NCI-H69 (cell line): Measurements from ENCODE around the gene F11.
"Not testable (repeated sequence)": the region's sequence is repeated elsewhere in the genome, so short reads cannot be mapped to it uniquely, and the experiment has no call there.

Experiments used
- DNase-seq: peaks from one replicate; lab custom pipeline; 2025; lab: John Stamatoyannopoulos, UW

Gene F11

DNA sequence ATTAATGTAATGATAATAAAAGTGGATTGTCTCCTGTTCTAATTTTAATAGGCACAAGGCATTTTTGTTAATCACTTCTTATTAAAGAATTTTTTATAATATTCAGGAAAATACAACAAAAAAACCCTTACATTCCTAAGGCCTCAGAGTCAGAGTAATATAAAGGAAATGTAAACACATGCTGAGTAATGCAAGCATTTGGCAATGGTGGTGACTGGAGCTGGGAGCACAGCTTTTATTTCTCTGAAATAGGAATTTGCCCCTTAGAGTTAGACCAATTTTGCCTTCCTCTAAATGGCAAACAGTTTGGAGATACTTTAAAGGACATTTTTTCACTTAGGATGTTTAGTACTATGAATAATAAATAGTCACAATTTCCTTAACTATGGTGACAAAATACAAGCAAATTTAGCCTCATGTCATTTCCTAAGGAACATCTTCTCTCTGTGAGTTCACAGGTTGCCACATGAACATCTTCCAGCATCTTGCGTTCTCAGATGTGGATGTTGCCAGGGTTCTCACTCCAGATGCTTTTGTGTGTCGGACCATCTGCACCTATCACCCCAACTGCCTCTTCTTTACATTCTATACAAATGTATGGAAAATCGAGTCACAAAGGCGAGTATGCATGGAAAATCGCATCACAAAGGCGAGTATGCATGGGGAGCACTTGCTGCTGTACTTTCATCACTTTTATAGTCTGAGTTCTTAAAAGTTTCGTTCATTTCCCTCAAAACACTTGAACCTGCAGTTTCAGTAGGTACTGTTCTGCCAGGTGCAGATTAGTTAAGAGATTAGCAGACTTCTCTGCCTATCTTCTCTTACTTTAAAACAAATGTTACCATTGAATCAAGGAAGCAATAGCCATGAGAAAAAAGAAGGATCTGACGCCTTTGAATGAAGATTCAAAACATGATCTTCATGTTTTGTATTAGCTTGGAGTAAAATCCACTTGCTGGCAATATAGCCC, 15.9 kb upstream of the F11 start:
- DNase-seq = no peak

DNA sequence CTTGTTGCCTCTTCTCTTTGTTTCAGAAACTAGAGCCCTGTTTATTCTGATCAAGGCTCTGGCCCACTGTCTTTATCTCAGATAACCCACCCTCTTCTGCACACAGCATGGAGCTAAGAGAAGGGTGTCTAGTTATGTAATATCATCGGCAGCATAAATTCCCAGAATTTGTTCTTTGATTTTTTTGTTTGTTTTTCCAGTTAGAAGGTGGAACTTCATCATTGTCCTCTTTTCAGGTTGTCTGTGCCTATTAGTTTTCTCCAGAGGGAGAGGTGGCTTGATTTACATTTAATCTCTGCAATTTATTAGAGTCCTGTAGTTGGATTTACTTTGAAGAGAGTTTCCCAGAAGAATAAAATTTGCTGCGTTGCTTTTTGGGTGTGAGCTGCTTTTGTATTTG, 15.2 kb upstream of the F11 start:
- no peak for DNase-seq

- no peak for DNase-seq
Observed at GRCh38 chr4:186255122-186255521, 10.9 kb upstream of the F11 start.

DNA sequence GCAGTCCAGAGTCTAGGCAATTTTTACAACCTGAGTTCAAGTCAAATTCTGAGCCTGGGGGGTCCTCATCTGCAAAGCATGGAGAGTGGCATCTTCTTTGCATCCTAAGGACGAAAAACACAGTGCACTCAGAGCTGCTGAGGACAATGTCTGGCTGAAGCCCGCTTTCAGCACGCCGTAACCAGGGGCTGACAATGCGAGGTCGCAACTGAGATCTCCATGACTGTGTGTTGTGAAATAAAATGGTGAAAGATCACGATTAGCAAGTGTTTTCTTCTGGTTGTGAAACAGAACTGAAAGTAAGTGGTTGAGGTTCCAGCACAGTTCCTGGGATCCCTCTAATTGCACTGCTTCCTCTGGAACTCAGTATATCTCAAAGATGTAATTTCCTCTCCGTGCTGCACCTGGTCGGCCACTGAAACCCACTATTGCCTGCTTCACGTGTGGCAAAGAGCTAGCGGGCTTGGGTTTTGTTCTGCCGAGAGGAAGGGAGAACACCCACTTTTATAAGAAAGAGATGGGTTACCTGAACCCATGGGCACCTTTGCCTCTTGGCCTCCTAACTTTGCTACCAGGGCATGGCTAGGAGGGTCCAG, 7.7 kb upstream of the F11 start:
- no peak for DNase-seq

GRCh38 chr4:186260117-186260503, 5.9 kb upstream of the F11 start:
- DNase-seq = no peak

DNA sequence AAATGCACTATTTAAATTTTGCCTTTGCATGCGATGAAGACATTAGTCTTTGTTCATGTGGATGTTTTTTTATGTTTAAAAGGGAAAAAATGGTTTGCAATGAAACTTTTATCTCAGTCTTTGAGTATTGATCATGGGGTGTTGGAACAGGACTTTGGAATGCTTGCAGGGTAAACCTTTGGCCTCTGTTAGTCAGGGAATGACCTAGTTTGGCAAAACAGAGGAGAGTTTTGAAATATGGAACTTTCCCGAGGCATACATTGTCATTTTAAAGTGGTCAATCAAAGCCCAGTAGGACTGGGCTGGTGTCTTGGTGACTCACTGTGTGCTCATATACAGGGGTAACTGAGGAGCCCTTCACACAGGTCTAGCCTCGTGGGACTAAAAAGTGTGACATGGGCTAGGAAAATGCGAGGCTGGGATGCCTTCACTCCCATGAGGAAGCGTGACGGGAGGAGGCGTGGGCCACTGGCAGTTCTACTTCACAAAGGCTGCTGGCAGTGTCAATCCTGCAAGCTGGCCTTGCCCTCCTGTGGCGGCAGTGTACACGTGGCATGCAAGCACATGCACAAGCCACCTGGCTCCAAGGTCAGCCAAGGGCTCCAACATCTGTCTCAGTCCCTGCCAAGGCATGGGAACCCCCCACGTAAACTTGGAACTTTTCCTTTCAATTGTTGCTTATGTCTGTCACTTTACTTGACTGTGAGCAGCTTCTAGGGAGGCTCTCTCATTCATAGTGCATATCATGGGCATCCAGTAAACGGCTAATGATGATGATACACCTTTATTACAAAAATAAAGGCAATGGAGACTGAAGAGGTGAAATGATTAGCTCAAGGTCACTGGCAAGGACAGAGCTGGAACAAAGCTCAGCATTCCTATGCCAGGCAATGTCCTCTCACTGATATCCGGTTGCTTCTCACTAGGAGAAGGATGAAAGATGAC, 5.2 kb upstream of the F11 start:
- DNase-seq = no peak

- no peak for DNase-seq
Observed at GRCh38 chr4:186264660-186265059, 1.3 kb upstream of the F11 start.

- DNase-seq = not testable (repeated sequence)
Observed at GRCh38 chr4:186265250-186265649, 739 bp upstream of the F11 start.

GRCh38 chr4:186266729-186267456, 904 bp downstream of the F11 start:
- no peak for DNase-seq

DNA sequence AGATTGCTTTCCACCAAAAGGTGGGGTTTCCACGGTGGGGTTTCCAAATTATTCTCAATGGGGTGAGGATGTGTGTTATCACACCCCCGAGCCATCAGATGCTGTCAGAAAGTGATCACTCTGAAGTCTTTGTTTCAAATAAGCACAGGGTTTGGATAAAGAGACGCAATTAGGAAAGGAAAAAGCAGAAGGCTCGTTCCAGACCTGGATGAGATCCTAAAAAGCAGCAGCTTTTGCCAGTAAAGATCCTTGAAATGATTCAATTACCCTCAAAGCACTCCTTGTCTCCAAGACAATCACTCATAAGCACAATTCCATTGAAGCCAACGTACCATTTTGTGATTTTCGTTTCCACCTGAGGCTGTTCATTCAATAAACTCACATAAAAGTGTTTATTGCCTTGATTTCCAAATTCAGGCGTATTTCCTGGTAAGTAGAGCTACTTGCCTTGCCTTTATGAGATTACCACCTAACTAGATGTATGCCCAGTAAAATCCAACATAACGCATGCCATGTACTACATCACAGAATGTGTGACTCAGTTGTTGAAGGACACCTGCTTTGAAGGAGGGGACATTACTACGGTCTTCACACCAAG, 5.2 kb downstream of the F11 start:
- DNase-seq = no peak

GRCh38 chr4:186272699-186273391, 6.9 kb downstream of the F11 start:
- DNase-seq = no peak

DNA sequence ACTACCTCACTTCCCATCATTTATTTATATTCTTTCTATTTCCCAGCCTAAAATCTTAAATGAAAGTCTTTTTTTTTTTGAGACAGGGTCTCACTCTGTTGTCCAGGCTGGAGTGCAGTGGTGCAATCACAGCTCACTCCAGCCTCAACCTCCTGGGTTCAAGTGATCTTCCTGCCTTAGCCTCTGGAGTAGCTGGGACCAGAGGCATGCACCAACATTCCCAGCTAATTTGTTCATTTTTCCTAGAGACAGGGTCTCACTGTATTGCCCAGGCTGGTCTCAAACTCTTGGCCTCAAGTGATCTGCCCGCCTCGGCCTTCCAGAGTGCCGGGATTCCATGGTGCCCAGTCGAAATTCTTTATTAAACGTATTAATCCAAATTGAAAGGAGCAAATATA, 7.4 kb downstream of the F11 start:
- DNase-seq = not testable (repeated sequence)

- DNase-seq = no peak
Observed at GRCh38 chr4:186283311-186283710, 17.3 kb downstream of the F11 start.

DNA sequence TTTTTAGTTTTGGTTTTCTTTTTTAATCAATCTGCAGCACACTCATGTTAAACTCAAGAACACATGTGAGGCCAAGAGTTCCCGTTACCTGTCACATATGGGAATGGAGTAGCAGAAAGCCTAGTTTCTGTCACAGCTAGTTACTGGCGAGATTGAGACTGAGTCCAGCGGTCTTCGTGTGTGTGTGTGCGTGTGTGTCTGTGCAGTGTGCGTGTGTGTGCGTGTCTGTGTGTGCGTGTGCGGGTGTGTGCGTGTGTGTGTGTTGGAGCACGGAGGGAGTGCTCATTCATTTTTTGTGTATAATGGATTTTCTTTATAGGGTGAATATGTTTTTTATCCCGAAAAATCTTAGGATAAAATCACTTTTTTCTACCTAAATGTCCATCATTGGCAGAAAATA, 19.2 kb downstream of the F11 start:
- no peak for DNase-seq

GRCh38 chr4:186286581-186286980, 20.6 kb downstream of the F11 start:
- no peak for DNase-seq

GRCh38 chr4:186291256-186291890, 25.4 kb downstream of the F11 start:
- DNase-seq = no peak

GRCh38 chr4:186294160-186294559, 28.2 kb downstream of the F11 start:
- DNase-seq = no peak

GRCh38 chr4:186296481-186296880, 30.5 kb downstream of the F11 start:
- no peak for DNase-seq

DNA sequence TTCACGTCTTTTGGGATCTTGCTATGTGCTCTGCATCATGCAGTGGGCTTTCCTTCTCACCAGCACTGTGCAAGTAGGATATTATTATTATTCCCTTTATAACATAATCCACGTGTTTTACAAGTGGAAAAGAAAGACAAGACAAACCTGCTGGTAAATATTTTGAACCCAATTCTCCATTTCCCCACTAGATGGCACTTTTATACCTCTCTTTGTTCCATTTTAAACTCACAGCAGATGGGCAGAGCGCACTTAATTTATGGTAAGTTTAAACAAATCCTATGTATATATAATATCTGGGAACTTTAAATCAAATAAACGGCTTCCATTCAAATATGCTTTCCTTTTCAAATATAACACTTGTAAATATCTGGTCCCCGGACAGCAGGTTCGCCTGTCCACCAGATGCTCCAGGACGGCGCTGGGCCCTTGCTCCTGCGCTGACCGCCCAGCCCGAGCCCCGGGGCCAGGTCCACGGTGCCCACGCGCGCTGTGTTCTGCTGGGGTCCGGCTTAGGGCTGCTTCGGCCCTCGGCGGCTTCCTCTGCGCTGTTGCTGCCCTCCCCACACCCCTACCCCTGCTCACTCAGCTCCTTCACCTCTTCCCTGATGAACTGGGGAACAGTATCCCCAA, 31.1 kb downstream of the F11 start:
- peak; percentile 23 for DNase-seq
